GM13977 (cell line): Measurements from ENCODE around the gene LEF1.
"Not testable (repeated sequence)": the region's sequence is repeated elsewhere in the genome, so short reads cannot be mapped to it uniquely, and the experiment has no call there.

Experiments
- DNase-seq: peaks from one replicate; pipeline ENCODE4 v3.0.0; 2012; ENCODE audit warnings: low spot score
- CTCF ChIP-seq: IDR thresholded peaks from 2 replicates; pipeline ENCODE4 v1.5.1; 2012; ENCODE audit warnings: mild to moderate bottlenecking, control low read depth; ENCODE audit not compliant: insufficient read depth; ENCODE audit errors: extremely low read depth, missing control alignments
- in situ Hi-C: fragments of 300-500 bp; cut with MboI; formaldehyde crosslinking; loops from one replicate; pipeline ENCODE4 v1.12.0; 2022; ENCODE audit warnings: low sequenced_read_pairs, low pct_unique_long_range_greater_than_20kb, mixed read lengths, inconsistent platforms; ENCODE audit not compliant: unreplicated experiment

The LEF1 gene

GRCh38 chr4:108054025-108054638 is 114.6 kb downstream of the LEF1 start:
- DNase-seq: no peak
- no peak for TF ChIP-seq CTCF
- in situ Hi-C loops: no loop called here

- TF ChIP-seq CTCF: no peak
- DNase-seq: peak; percentile 67
- in situ Hi-C loops: no loop called here
These were observed 115.5 kb downstream of the LEF1 start for GRCh38 chr4:108053251-108053711.

- no peak for DNase-seq
- TF ChIP-seq CTCF: no peak
- in situ Hi-C loops: no loop called here
These were observed 116.1 kb downstream of the LEF1 start for GRCh38 chr4:108052558-108053120.

- no peak for DNase-seq
- TF ChIP-seq CTCF: no peak
- in situ Hi-C loops: no loop called here
These were observed 117.4 kb downstream of the LEF1 start for GRCh38 chr4:108051343-108051742.

- DNase-seq, in situ Hi-C loops: not testable (repeated sequence)
These were observed 118.3 kb downstream of the LEF1 start for GRCh38 chr4:108050166-108051111.

- TF ChIP-seq CTCF: no peak
- no peak for DNase-seq
- in situ Hi-C loops: no loop called here
These were observed 119.3 kb downstream of the LEF1 start for GRCh38 chr4:108049406-108049805.

- in situ Hi-C loops: no loop called here
These were observed 119.7 kb downstream of the LEF1 start for GRCh38 chr4:108048997-108049396.

More at GRCh38 chr4:108048997-108049396, 119.7 kb downstream of the LEF1 start:
- DNase-seq: no peak
- TF ChIP-seq CTCF: no peak
